Measurements from ENCODE around the gene FEZ2. TPM values are rescaled to one million over a fixed set of nuclear protein-coding genes. Genes with fewer than 3 reads are reported as not detected.

The FEZ2 gene
- polyA plus RNA-seq, 1 donor from 2014 or later: 36.8 TPM

GRCh38 chr2:36574560-36574959 is 23.4 kb downstream of the FEZ2 start:
- no peak overlapping the region for H3K4me3 ChIP-seq (ENCODE audit: low read length)
- no peaks in the 10 kb centered on the region for H3K36me3 ChIP-seq (ENCODE audit: insufficient read depth, low read length)
- no peak overlapping the region for H3K4me2 ChIP-seq (ENCODE audit: low read length)
- H3K9ac ChIP-seq (ENCODE audit: low read length): no peak overlapping the region
- H3K27me3 ChIP-seq (ENCODE audit: insufficient read depth, low read depth, low read length): no peaks in the 10 kb centered on the region
- H3K79me2 ChIP-seq (replicated peaks; ENCODE audit: insufficient read depth, low read length): no peaks in the 10 kb centered on the region
- no peaks in the 10 kb centered on the region for H4K20me1 ChIP-seq (ENCODE audit: insufficient read depth)
- TF ChIP-seq EZH2 (IDR thresholded peaks at IDR 0.05; ENCODE audit: borderline replicate concordance, insufficient read depth, low read length, poor library complexity, severe bottlenecking) (no peak), SMC3 (conservative IDR thresholded peaks at IDR 0.05; ENCODE audit: poor library complexity) (no peak), CTCF (IDR thresholded peaks at IDR 0.05; ENCODE audit: poor library complexity, severe bottlenecking) (no peak), EP300 (conservative IDR thresholded peaks at IDR 0.05; ENCODE audit: poor library complexity, severe bottlenecking) (no peak)
- H3K27ac ChIP-seq (ENCODE audit: low read length): no peak overlapping the region
- H2AFZ ChIP-seq (ENCODE audit: low read depth, low read length): no peak overlapping the region
- no peaks in the 10 kb centered on the region for H3K9me2 ChIP-seq (ENCODE audit: insufficient read depth, low read length)
- H3K9me3 ChIP-seq (ENCODE audit: low read length): no peaks in the 10 kb centered on the region
- H3F3A ChIP-seq (ENCODE audit: insufficient read depth, low read length, poor library complexity, severe bottlenecking): no peaks in the 10 kb centered on the region

- Histone ChIP-seq H3K4me2 (ENCODE audit: low read length) (no peak overlapping the region), H3K9me3 (ENCODE audit: low read length) (no peaks in the 10 kb centered on the region), H3K27ac (ENCODE audit: low read length) (no peak overlapping the region), H2AFZ (ENCODE audit: low read depth, low read length) (no peak overlapping the region), H3K36me3 (ENCODE audit: insufficient read depth, low read length) (no peaks in the 10 kb centered on the region), H3K4me3 (ENCODE audit: low read length) (no peak overlapping the region), H4K20me1 (ENCODE audit: insufficient read depth) (no peaks in the 10 kb centered on the region), H3K9ac (ENCODE audit: low read length) (no peak overlapping the region), H3F3A (ENCODE audit: insufficient read depth, low read length, poor library complexity, severe bottlenecking) (no peaks in the 10 kb centered on the region), H3K9me2 (ENCODE audit: insufficient read depth, low read length) (no peaks in the 10 kb centered on the region), H3K27me3 (ENCODE audit: insufficient read depth, low read depth, low read length) (no peaks in the 10 kb centered on the region), H3K79me2 (replicated peaks; ENCODE audit: insufficient read depth, low read length) (no peaks in the 10 kb centered on the region)
- TF ChIP-seq EP300 (conservative IDR thresholded peaks at IDR 0.05; ENCODE audit: poor library complexity, severe bottlenecking) (no peak), REST (IDR thresholded peaks at IDR 0.05; ENCODE audit: borderline replicate concordance) (no peak), TAF1 (IDR thresholded peaks at IDR 0.05; ENCODE audit: low read depth) (no peak), CTCF (IDR thresholded peaks at IDR 0.05; ENCODE audit: poor library complexity, severe bottlenecking) (no peak), POLR2AphosphoS5 (IDR thresholded peaks at IDR 0.05) (no peak), RAD21 (conservative IDR thresholded peaks at IDR 0.05) (no peak), SMC3 (conservative IDR thresholded peaks at IDR 0.05; ENCODE audit: poor library complexity) (no peak), MXI1 (conservative IDR thresholded peaks at IDR 0.05; ENCODE audit: poor library complexity, severe bottlenecking) (no peak), EZH2 (IDR thresholded peaks at IDR 0.05; ENCODE audit: borderline replicate concordance, insufficient read depth, low read length, poor library complexity, severe bottlenecking) (no peak)
Measured at GRCh38 chr2:36573165-36573564, 24.8 kb downstream of the FEZ2 start.

Data from neural cell (in vitro differentiated cells).